A549 (cell line): ENCODE data around the gene PGA3.

ENCODE experiments used
- CEBPB ChIP-seq, 2 experiments: fragments of >200 bp in 1 of 2; sonication (Bioruptor Twin) in 1 of 2; formaldehyde crosslinking in 1 of 2; IDR thresholded peaks; 2 replicates each; pipeline ENCODE4 v1.6.1; 2012 to 2016
- EP300 ChIP-seq, 2 experiments: fragments of >200 bp; sonication (Bioruptor Twin); formaldehyde crosslinking; IDR thresholded peaks; 2 replicates in 1 of 2; 3 replicates in 1 of 2; pipeline ENCODE4 v1.6.1; 2016 to 2017
- POLR2A ChIP-seq: IDR thresholded peaks from 2 replicates; pipeline ENCODE4 v1.6.1; 2012; ENCODE audit warnings: mild to moderate bottlenecking, low read length
- RFX5 ChIP-seq: fragments of 450-650 bp; IDR thresholded peaks from 2 replicates; pipeline ENCODE4 v1.7.1; 2014; ENCODE audit warnings: antibody characterized with exemption, mild to moderate bottlenecking, moderate library complexity
- TF ChIP-seq, protein P1 (sequence below): fragments of >200 bp; sonication (Bioruptor Twin); formaldehyde crosslinking; IDR thresholded peaks from 3 replicates; pipeline ENCODE4 v1.5.1; 2016

DNA sequence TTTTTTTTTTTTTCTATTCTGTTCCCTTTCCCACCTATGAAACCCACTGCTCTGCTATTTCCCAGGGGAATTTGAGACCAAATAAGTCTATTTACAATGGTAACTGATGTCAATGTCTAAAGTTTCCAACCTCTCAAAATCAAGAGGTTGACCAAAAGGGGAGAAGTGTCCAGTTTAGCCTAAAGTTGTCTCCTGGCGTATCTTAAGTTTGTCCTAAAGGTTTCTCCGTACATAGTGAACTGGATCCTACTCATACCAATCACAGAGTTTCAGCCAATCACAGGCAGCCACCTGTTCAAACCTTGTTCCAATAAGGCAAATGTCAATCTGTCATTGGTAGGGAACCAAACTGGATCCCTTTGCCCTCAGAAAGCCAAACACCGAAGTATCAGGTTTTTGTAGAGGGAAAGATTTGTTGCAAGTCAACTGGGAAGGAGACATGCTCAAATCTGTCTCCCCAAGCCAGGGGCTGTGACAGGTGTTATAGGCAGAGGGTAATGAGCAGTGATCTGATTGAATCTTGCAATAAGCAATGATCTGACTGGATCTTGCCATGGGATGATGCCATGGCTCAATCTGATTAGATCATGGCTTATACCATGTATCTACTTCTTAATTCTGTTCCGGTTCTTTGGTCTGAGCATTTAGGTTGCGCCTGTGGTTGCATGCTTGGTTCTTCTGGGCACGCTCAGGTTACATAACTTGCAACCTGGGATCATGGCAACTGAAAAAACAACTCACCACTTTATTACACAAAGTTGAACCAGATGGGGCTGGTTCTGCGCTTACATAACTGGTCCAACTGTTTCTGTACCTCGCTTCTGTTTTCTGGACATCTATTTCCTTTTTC, 41.0 kb upstream of the PGA3 start:
- TF ChIP-seq RFX5 (no peak), CEBPB (IDR thresholded peaks at IDR 0.05) (no peak), POLR2A (no peak), EP300 (IDR thresholded peaks at IDR 0.05) (no peak)
- TF ChIP-seq, protein P1, sequence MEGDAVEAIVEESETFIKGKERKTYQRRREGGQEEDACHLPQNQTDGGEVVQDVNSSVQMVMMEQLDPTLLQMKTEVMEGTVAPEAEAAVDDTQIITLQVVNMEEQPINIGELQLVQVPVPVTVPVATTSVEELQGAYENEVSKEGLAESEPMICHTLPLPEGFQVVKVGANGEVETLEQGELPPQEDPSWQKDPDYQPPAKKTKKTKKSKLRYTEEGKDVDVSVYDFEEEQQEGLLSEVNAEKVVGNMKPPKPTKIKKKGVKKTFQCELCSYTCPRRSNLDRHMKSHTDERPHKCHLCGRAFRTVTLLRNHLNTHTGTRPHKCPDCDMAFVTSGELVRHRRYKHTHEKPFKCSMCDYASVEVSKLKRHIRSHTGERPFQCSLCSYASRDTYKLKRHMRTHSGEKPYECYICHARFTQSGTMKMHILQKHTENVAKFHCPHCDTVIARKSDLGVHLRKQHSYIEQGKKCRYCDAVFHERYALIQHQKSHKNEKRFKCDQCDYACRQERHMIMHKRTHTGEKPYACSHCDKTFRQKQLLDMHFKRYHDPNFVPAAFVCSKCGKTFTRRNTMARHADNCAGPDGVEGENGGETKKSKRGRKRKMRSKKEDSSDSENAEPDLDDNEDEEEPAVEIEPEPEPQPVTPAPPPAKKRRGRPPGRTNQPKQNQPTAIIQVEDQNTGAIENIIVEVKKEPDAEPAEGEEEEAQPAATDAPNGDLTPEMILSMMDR, result no peak
